B cell (primary cell): ENCODE measurements around the gene KRTAP10-7. TPM values are rescaled to one million over a fixed set of nuclear protein-coding genes. Genes with fewer than 3 reads are reported as not detected.
"Not testable (repeated sequence)": the region's sequence is repeated elsewhere in the genome, so short reads cannot be mapped to it uniquely, and the experiment has no call there.

Source experiments
- ATAC-seq: fragments of 200-7000 bp; cut with Tn5 transposase; one replicate; pipeline ENCODE4 v1.10.0; 2021; ENCODE audit warnings: low read depth, mild to moderate bottlenecking, moderate number of reproducible peaks, moderate library complexity
- CTCF ChIA-PET: fragments of 350-600 bp; sonication (Branson Sonifier 250); formaldehyde crosslinking; loops from one replicate; lab custom pipeline; 2021; ENCODE audit warnings: antibody characterized with exemption, inconsistent platforms; lab: Charles Lee
- POLR2A ChIA-PET: fragments of 350-600 bp; sonication (Branson Sonifier 250); formaldehyde crosslinking; loops from one replicate; lab custom pipeline; 2021; ENCODE audit warnings: antibody characterized with exemption; lab: Charles Lee
- DNase-seq: peaks from one replicate; pipeline ENCODE4 v3.0.0; 2013
- H2AFZ ChIP-seq: 2 replicates; pipeline ENCODE4 v1.6.1; 2012; ENCODE audit warnings: mild to moderate bottlenecking, low read depth, low read length; ENCODE audit not compliant: insufficient read depth, poor library complexity, severe bottlenecking
- H3K27ac ChIP-seq, 2 donors: 1 replicate in 1 of 2; 2 replicates in 1 of 2; pipeline ENCODE4 v1.5.1; 2012 to 2013; ENCODE audit warnings: low read length in 2 of 2, mild to moderate bottlenecking in 2 of 2, moderate library complexity in 1 of 2
- H3K27me3 ChIP-seq, 4 experiments: fragments of 200-600 bp in 1 of 4; sonication (generic) in 1 of 4; replicated peaks in 1 of 4; 1 replicate in 2 of 4; 2 replicates in 2 of 4; pipeline versions ENCODE4 v1.6.1 to v1.7.0; 2013 to 2016; ENCODE audit warnings: low read length in 3 of 4, mild to moderate bottlenecking in 2 of 4, mixed read lengths in 1 of 4, moderate library complexity in 1 of 4; ENCODE audit not compliant: insufficient read depth in 4 of 4, control insufficient read depth in 3 of 4; ENCODE audit errors: control extremely low read depth in 1 of 4
- H3K36me3 ChIP-seq, 2 experiments: replicated peaks in 1 of 2; 1 replicate in 1 of 2; 2 replicates in 1 of 2; pipeline versions ENCODE4 v1.6.1 to v1.7.1; 2013; ENCODE audit warnings: low read length in 1 of 2; ENCODE audit not compliant: insufficient read depth in 2 of 2, control insufficient read depth in 1 of 2; ENCODE audit errors: control extremely low read depth in 1 of 2, extremely low read depth in 1 of 2
- H3K4me1 ChIP-seq, 2 donors: fragments of 200-600 bp in 1 of 2; sonication (generic) in 1 of 2; 1 replicate in 1 of 2; 2 replicates in 1 of 2; pipeline versions ENCODE4 v1.5.1 to v1.6.1; 2013 to 2017; ENCODE audit warnings: low read length in 2 of 2; ENCODE audit not compliant: control insufficient read depth in 2 of 2, insufficient read depth in 2 of 2
- H3K4me2 ChIP-seq: replicated peaks from 2 replicates; pipeline ENCODE3; 2012; ENCODE audit warnings: mild to moderate bottlenecking, low read depth, low read length; ENCODE audit not compliant: poor library complexity, severe bottlenecking
- H3K4me3 ChIP-seq, 5 experiments: fragments of 200-600 bp in 1 of 5; sonication (generic) in 1 of 5; 1 replicate in 3 of 5; 2 replicates in 2 of 5; pipeline versions ENCODE4 v1.5.1 to v1.7.0; 2011 to 2016; ENCODE audit warnings: low read length in 4 of 5, mild to moderate bottlenecking in 4 of 5, low read depth in 2 of 5, control low read depth in 1 of 5, moderate library complexity in 1 of 5; ENCODE audit not compliant: insufficient read depth in 1 of 5; ENCODE audit errors: control extremely low read depth in 1 of 5, extremely low read depth in 1 of 5
- H3K79me2 ChIP-seq: fragments of 200-600 bp; sonication (generic); one replicate; pipeline ENCODE4 v1.6.0; 2016; ENCODE audit warnings: low read length; ENCODE audit not compliant: control insufficient read depth, insufficient read depth
- H3K9ac ChIP-seq: fragments of 200-600 bp; sonication (generic); 2 replicates; pipeline ENCODE4 v1.6.1; 2017; ENCODE audit warnings: mild to moderate bottlenecking, low read length, moderate library complexity
- H3K9me3 ChIP-seq, 3 donors: one replicate each; pipeline versions ENCODE4 v1.6.1 to v1.7.1; 2013; ENCODE audit warnings: low read length in 2 of 3; ENCODE audit not compliant: control insufficient read depth in 2 of 3, insufficient read depth in 1 of 3; ENCODE audit errors: control extremely low read depth in 1 of 3
- H4K20me1 ChIP-seq: 2 replicates; pipeline ENCODE4 v1.6.0; 2012; ENCODE audit warnings: mild to moderate bottlenecking, low read length; ENCODE audit not compliant: insufficient read depth, control insufficient read depth, poor library complexity, severe bottlenecking
- H3K27ac Mint-ChIP-seq: one replicate; pipeline ENCODE4 v1.8.0; 2021; ENCODE audit warnings: mixed read lengths
- H3K27me3 Mint-ChIP-seq: one replicate; pipeline ENCODE4 v1.8.0; 2021; ENCODE audit warnings: mixed read lengths
- H3K4me1 Mint-ChIP-seq: one replicate; pipeline ENCODE4 v1.8.0; 2021; ENCODE audit warnings: mixed read lengths
- H3K4me3 Mint-ChIP-seq: one replicate; pipeline ENCODE4 v1.8.0; 2021; ENCODE audit warnings: mixed read lengths
- H3K9me3 Mint-ChIP-seq: one replicate; pipeline ENCODE4 v1.8.0; 2022; ENCODE audit warnings: mixed read lengths; ENCODE audit not compliant: insufficient read depth
- EZH2 ChIP-seq: IDR thresholded peaks from 2 replicates; pipeline ENCODE4 v1.6.1; 2012; ENCODE audit warnings: borderline replicate concordance, low read depth, mild to moderate bottlenecking, moderate library complexity, low read length; ENCODE audit not compliant: insufficient read depth, poor library complexity, severe bottlenecking
- WGBS: methylation state at CpG from one replicate; pipeline ENCODE4 v1.1.5; 2013; ENCODE audit warnings: missing lambda C conversion rate; ENCODE audit not compliant: insufficient coverage; 5-methylcytosine and 5-hydroxymethylcytosine counted together
- intact Hi-C: fragments of 100-400 bp; cut with micrococcal nuclease; formaldehyde crosslinking; loops from one replicate; pipeline ENCODE4 v1.10.0; 2022
- polyA plus RNA-seq: library from polyadenylated mRNA; depleted of rRNA; stranded (reverse); fragments of >200 nt; gene quantifications from 2 replicates; pipeline ENCODE4 v1.2.3, GENCODE V29; 2012
- total RNA-seq, 2 donors: library from RNA; stranded (reverse); fragments of 120-200 nt in 1 of 2; gene quantifications; 1 replicate in 1 of 2; 2 replicates in 1 of 2; pipeline versions ENCODE4 v1.2.3 to v1.2.4, GENCODE V29; 2013 to 2022
- TF ChIP-seq, protein P1 (sequence below): fragments of 200-600 bp; IDR thresholded peaks from one replicate; pipeline ENCODE4 v1.8.0; 2022; ENCODE audit warnings: antibody characterized with exemption, mild to moderate bottlenecking

The KRTAP10-7 gene
- total and polyA plus RNA-seq, 2 donors (not counting 1 experiment from before 2014, with no cell fraction given) = not detected

DNA sequence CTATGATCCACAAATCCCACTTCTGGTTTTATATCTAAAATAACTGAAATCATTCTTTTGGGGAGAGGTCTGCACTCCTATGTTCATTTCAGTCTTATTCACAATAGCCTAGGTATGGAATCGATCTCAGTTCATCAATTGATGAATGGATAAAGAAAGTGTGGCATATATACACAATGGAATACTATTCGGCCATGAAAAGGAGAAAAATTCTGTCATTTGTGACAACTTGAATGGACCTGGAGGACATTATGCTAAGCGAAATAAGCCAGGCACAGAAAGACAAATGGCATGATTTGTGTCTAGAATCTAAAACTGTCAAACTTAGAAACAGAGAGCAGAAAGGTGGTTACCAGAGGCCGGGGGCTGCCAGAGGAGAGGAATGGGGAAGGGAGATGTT lies 6.1 kb downstream of the KRTAP10-7 start:
- TF ChIP-seq, protein P1, sequence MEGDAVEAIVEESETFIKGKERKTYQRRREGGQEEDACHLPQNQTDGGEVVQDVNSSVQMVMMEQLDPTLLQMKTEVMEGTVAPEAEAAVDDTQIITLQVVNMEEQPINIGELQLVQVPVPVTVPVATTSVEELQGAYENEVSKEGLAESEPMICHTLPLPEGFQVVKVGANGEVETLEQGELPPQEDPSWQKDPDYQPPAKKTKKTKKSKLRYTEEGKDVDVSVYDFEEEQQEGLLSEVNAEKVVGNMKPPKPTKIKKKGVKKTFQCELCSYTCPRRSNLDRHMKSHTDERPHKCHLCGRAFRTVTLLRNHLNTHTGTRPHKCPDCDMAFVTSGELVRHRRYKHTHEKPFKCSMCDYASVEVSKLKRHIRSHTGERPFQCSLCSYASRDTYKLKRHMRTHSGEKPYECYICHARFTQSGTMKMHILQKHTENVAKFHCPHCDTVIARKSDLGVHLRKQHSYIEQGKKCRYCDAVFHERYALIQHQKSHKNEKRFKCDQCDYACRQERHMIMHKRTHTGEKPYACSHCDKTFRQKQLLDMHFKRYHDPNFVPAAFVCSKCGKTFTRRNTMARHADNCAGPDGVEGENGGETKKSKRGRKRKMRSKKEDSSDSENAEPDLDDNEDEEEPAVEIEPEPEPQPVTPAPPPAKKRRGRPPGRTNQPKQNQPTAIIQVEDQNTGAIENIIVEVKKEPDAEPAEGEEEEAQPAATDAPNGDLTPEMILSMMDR = no peak
- TF ChIP-seq EZH2 = no peak
- no peak overlapping the region for H3K4me3 Mint-ChIP-seq
- Histone ChIP-seq H3K27ac (no peak overlapping the region), H3K4me3 (no peak overlapping the region), H4K20me1 (no peaks in the 10 kb centered on the region), H3K36me3 (no peaks in the 10 kb centered on the region), H3K9ac (no peak overlapping the region), H3K4me1 (no peaks in the 10 kb centered on the region), H3K9me3 (peaks cover 4 to 27% (median 20%) of the 10 kb centered on the region in 3 donors), H2AFZ (no peak overlapping the region), H3K27me3 (peaks cover 0 to 10% (median 3%) of the 10 kb centered on the region in 4 experiments), H3K4me2 (no peak overlapping the region), H3K79me2 (no peaks in the 10 kb centered on the region)
- 85% methylated on average over 2 of the region's 4 CpGs for WGBS
- peaks cover 39% of the 10 kb centered on the region for H3K27me3 Mint-ChIP-seq
- H3K9me3 Mint-ChIP-seq = peaks cover 17% of the 10 kb centered on the region
- ChIA-PET CTCF (no interaction called here), POLR2A (no interaction called here)
- intact Hi-C loops = no loop called here
- H3K27ac Mint-ChIP-seq = no peak overlapping the region
- no peak for ATAC-seq
- H3K4me1 Mint-ChIP-seq = no peaks in the 10 kb centered on the region
- DNase-seq = no peak

DNA sequence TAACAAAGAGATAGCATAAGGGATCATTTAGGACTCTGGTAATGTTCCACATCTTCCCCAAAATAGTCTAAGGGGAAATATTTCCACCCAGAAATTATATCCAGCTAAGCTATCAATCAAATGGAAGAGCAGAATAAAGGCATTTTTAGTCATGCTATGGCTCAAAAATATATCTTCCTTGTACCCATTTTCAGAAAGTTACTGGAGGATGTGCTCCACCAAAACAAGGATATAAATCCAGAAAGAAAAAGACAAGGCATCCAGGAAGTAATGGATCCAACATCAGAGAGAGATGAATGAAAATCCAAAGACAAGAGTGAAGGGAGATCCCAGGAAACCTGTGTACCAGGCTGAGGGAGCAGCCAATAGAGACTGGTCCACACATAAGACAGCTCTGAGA lies 8.8 kb downstream of the KRTAP10-7 start:
- Histone ChIP-seq H3K36me3 (no peaks in the 10 kb centered on the region), H3K4me1 (no peaks in the 10 kb centered on the region), H3K4me3 (no peak overlapping the region), H3K27me3 (peaks cover 0 to 6% (median 0%) of the 10 kb centered on the region in 4 experiments), H3K9me3 (peaks cover 4 to 29% (median 25%) of the 10 kb centered on the region in 3 donors), H3K79me2 (no peaks in the 10 kb centered on the region), H2AFZ (no peak overlapping the region), H4K20me1 (no peaks in the 10 kb centered on the region), H3K9ac (no peak overlapping the region), H3K27ac (no peak overlapping the region), H3K4me2 (no peak overlapping the region)
- TF ChIP-seq, protein P1 = no peak
- TF ChIP-seq EZH2 = no peak
- H3K27me3 Mint-ChIP-seq = peaks cover 32% of the 10 kb centered on the region
- H3K27ac Mint-ChIP-seq = no peak overlapping the region
- CTCF ChIA-PET = no interaction called here
- peaks cover 19% of the 10 kb centered on the region for H3K9me3 Mint-ChIP-seq
- H3K4me3 Mint-ChIP-seq = no peak overlapping the region
- DNase-seq (no peak), ATAC-seq (no peak)
- POLR2A ChIA-PET = no interaction called here
- H3K4me1 Mint-ChIP-seq = no peaks in the 10 kb centered on the region
- intact Hi-C loops = no loop called here

DNA sequence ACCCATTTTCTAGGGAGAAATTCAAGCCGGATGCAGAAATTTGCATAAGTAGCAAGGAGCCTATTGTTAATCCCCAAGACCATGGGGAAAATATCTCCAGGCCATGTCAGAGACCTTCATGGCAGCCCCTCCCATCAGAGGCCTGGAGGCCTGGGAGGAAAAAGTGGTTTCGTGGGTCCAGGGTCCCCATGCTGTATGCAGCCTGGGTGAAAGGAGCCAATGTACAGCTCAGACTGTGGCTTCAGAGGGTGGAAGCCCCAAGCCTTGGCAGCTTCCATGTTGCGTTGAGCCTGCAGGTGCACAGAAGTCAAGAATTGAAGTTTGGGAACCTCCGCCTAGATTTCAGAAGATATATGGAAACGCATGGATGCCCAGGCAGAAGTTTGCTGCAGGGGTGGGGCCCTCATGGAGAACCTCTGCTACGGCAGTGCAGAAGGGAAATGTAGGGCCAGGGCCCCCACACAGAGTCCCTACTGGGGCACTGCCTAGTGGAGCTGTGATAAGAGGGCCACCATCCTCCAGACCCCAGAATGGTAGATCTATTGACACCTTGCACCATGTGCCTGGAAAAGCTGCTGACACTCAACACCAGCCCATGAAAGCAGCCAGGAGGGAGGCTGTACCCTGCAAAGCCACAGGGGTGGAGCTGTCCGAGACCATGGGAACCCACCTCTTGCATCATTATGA lies 9.9 kb downstream of the KRTAP10-7 start:
- H3K36me3 ChIP-seq, DNase-seq, H3K4me3 Mint-ChIP-seq, H3K4me1 Mint-ChIP-seq, intact Hi-C loops, H3K27ac Mint-ChIP-seq, H3K4me3 ChIP-seq, H3K4me2 ChIP-seq, H3K9ac ChIP-seq, CTCF ChIA-PET, H3K79me2 ChIP-seq, H3K4me1 ChIP-seq, ATAC-seq, H4K20me1 ChIP-seq, H2AFZ ChIP-seq, POLR2A ChIA-PET, H3K27me3 ChIP-seq, H3K27ac ChIP-seq: not testable (repeated sequence)
- peaks cover 4 to 31% (median 25%) of the 10 kb centered on the region in 3 donors for H3K9me3 ChIP-seq
- Mint-ChIP-seq H3K9me3 (peaks cover 19% of the 10 kb centered on the region), H3K27me3 (peaks cover 25% of the 10 kb centered on the region)
- 94% methylated on average over 6 of the region's 7 CpGs for WGBS
